ENCODE results near the gene ANKS1B.
"Not testable (repeated sequence)": the region's sequence is repeated elsewhere in the genome, so short reads cannot be mapped to it uniquely, and the experiment has no call there.

Gene ANKS1B

DNA sequence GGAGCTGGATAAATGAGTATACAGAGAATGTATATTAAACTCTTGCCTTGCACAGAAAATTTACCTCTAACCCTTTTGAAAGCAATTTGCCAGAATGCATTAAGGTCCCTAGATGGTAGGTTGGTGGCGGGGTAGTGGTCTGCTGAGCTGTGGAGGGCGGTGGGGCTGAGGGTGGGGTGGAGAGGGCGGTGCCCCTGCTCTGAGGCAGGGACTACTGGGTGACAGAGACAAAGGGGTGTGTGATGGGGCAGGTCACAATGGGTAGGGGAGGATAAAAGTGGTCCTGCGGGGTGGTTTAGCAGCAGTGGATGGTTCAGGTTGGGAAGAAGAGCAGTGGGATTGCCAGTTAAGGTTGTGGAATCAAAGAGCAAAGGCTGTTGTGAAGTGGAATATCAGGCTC, 337.3 kb downstream of the ANKS1B start, which contains the start of gene GARIN6 (continued):
- no peak for TF ChIP-seq ZNF132 (tag by site-specific recombination; IDR thresholded peaks at IDR 0.05; ENCODE audit: borderline replicate concordance)

DNA sequence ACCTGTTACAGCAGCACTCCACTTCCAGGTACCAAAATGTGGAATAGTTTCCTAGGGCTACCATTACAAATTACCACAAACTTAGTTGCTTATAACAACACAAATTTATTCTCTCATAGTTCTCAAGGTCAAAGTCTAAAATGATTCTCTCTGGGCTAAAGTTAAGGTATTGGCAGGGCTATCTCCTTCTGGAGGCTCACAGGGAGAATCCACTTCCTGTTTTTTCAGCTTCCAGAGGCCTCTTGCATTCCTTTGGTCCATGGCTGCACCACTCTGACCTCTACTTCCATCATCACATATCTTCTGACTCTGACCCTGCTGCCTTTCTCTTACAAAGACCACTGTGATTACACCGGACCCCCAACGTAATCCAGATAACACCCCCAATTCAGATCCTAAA, 340.1 kb downstream of the ANKS1B start:
- no peak for TF ChIP-seq ZNF660 (tag by site-specific recombination; IDR thresholded peaks at IDR 0.05)
- no peak for TF ChIP-seq YY2 (tag by site-specific recombination; IDR thresholded peaks at IDR 0.05)
- no peak for TF ChIP-seq ZNF529 (tag by site-specific recombination; IDR thresholded peaks at IDR 0.05; ENCODE audit: insufficient replicate concordance)
- TF ChIP-seq ZNF146 (tag by site-specific recombination; IDR thresholded peaks at IDR 0.05), result no peak
- TF ChIP-seq BCL11A (tag by site-specific recombination; IDR thresholded peaks at IDR 0.05; ENCODE audit: low read depth), result no peak
- TF ChIP-seq ZNF792 (tag by site-specific recombination; IDR thresholded peaks at IDR 0.05), result no peak
- H3K4me3 ChIP-seq (ENCODE audit: low read depth, low read length), result no peak overlapping the region
- H3K36me3 ChIP-seq (ENCODE audit: control insufficient read depth in 2 of 2, insufficient read depth in 1 of 2, low read length in 2 of 2), result no peaks in the 10 kb centered on the region
- H3K27ac ChIP-seq (ENCODE audit: extremely low read depth, low read depth, low read length), result no peak overlapping the region
- POLR2A ChIA-PET, result no interaction called here
- no peaks in the 10 kb centered on the region for H3K9me3 ChIP-seq (ENCODE audit: control insufficient read depth, insufficient read depth, low read depth, low read length)
- no peaks in the 10 kb centered on the region for H3K4me1 ChIP-seq (ENCODE audit: control insufficient read depth, insufficient read depth, low read length)
- CTCF ChIA-PET, result no interaction called here

GRCh38 chr12:99627459-99627858, 357.3 kb downstream of the ANKS1B start:
- no peak overlapping the region for H3K27ac ChIP-seq (ENCODE audit: extremely low read depth, low read depth, low read length)
- no peak overlapping the region for H3K4me3 ChIP-seq (ENCODE audit: low read depth, low read length)
- CTCF ChIA-PET, result interaction anchor here (0.7 kb wide), 1 partner anchor 585 kb away, joined by 3 read pairs; no protein-coding TSS in a partner anchor

DNA sequence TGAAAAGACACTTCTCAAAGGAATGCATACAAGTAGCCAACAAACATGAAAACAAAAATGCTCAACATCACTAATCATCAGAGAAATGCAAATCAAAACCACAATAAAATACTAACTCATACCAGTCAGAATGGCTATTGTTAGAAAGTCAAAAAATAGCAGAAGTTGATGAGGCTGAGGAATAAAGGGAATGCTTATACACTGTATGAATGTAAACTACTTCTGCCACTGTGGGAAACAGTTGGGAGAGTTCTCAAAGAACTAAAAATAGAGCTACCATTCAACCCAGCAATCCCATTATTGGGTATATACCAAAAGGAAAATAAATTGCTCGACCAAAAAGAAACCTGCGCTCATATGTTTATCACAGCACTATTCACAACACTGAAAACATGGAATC, 360.1 kb downstream of the ANKS1B start:
- H3K4me3 ChIP-seq (ENCODE audit: low read depth, low read length); H3K9me3 ChIP-seq (ENCODE audit: control insufficient read depth, insufficient read depth, low read depth, low read length); POLR2A ChIA-PET; H3K36me3 ChIP-seq (ENCODE audit: control insufficient read depth in 2 of 2, insufficient read depth in 1 of 2, low read length in 2 of 2); CTCF ChIA-PET; H3K27ac ChIP-seq (ENCODE audit: extremely low read depth, low read depth, low read length); H3K4me1 ChIP-seq (ENCODE audit: control insufficient read depth, insufficient read depth, low read length): not testable (repeated sequence)

More at GRCh38 chr12:99627459-99627858, 357.3 kb downstream of the ANKS1B start:
- H3K36me3 ChIP-seq (ENCODE audit: control insufficient read depth in 2 of 2, insufficient read depth in 1 of 2, low read length in 2 of 2), result no peaks in the 10 kb centered on the region
- H3K4me1 ChIP-seq (ENCODE audit: control insufficient read depth, insufficient read depth, low read length), result no peaks in the 10 kb centered on the region
- TF ChIP-seq ZNF24 (tag by site-specific recombination; IDR thresholded peaks at IDR 0.05) (no peak), ZNF621 (tag by site-specific recombination; IDR thresholded peaks at IDR 0.05) (no peak), ZNF211 (tag by site-specific recombination; IDR thresholded peaks at IDR 0.05; ENCODE audit: low read depth) (no peak), ZNF843 (tag by site-specific recombination; IDR thresholded peaks at IDR 0.05) (no peak), ZNF623 (tag by site-specific recombination; IDR thresholded peaks at IDR 0.05) (no peak), ZSCAN5A (tag by site-specific recombination; IDR thresholded peaks at IDR 0.05) (no peak), ZNF76 (tag by site-specific recombination; IDR thresholded peaks at IDR 0.05; ENCODE audit: borderline replicate concordance, low read depth) (no peak), KLF1 (tag by site-specific recombination; IDR thresholded peaks at IDR 0.05) (no peak), ZNF48 (tag by site-specific recombination; IDR thresholded peaks at IDR 0.05) (no peak), ZNF426 (tag by site-specific recombination; IDR thresholded peaks at IDR 0.05) (no peak), ZNF629 (tag by site-specific recombination; IDR thresholded peaks at IDR 0.05) (no peak), ZNF596 (tag by site-specific recombination; IDR thresholded peaks at IDR 0.05) (no peak)
- TF ChIP-seq, protein P1, sequence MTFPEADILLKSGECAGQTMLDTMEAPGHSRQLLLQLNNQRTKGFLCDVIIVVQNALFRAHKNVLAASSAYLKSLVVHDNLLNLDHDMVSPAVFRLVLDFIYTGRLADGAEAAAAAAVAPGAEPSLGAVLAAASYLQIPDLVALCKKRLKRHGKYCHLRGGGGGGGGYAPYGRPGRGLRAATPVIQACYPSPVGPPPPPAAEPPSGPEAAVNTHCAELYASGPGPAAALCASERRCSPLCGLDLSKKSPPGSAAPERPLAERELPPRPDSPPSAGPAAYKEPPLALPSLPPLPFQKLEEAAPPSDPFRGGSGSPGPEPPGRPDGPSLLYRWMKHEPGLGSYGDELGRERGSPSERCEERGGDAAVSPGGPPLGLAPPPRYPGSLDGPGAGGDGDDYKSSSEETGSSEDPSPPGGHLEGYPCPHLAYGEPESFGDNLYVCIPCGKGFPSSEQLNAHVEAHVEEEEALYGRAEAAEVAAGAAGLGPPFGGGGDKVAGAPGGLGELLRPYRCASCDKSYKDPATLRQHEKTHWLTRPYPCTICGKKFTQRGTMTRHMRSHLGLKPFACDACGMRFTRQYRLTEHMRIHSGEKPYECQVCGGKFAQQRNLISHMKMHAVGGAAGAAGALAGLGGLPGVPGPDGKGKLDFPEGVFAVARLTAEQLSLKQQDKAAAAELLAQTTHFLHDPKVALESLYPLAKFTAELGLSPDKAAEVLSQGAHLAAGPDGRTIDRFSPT (tag by site-specific recombination; IDR thresholded peaks at IDR 0.05), result no peak
- TF ChIP-seq, protein P2, sequence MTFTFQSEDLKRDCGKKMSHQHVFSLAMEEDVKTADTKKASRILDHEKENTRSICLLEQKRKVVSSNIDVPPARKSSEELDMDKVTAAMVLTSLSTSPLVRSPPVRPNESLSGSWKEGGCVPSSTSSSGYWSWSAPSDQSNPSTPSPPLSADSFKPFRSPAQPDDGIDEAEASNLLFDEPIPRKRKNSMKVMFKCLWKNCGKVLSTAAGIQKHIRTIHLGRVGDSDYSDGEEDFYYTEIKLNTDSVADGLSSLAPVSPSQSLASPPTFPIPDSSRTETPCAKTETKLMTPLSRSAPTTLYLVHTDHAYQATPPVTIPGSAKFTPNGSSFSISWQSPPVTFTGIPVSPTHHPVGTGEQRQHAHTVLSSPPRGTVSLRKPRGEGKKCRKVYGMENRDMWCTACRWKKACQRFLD (tag by site-specific recombination; IDR thresholded peaks at IDR 0.05), result no peak
- H3K9me3 ChIP-seq (ENCODE audit: control insufficient read depth, insufficient read depth, low read depth, low read length), result no peaks in the 10 kb centered on the region
- POLR2A ChIA-PET, result no interaction called here

Measured in HEK293 (cell line).